OCI-LY3 (cell line): Measurements from ENCODE around the gene SNURF.
"Not testable (repeated sequence)": the region's sequence is repeated elsewhere in the genome, so short reads cannot be mapped to it uniquely, and the experiment has no call there.

Source experiments
- H2AFZ ChIP-seq: fragments of 200-600, 300-600 bp; shearing (Covaris generic); 2 replicates; pipeline ENCODE4 v1.6.0; 2014; ENCODE audit warnings: antibody characterized with exemption, low read depth, low read length
- H3K27ac ChIP-seq: fragments of 200-600, 300-600 bp; sonication (generic); 2 replicates; pipeline ENCODE4 v1.5.1; 2014; ENCODE audit warnings: mild to moderate bottlenecking, low read length, moderate library complexity, mixed read lengths
- H3K27me3 ChIP-seq: fragments of 200-600, 300-600 bp; sonication (generic); 2 replicates; pipeline ENCODE4 v1.6.1; 2014; ENCODE audit warnings: low read depth, low read length, mixed read lengths
- H3K36me3 ChIP-seq: fragments of 200-600, 300-600 bp; sonication (generic); replicated peaks from 2 replicates; pipeline ENCODE3; 2014; ENCODE audit warnings: low read depth, low read length, mixed read lengths
- H3K4me1 ChIP-seq: fragments of 300-600, 200-600 bp; sonication (generic); 2 replicates; pipeline ENCODE4 v1.6.1; 2014; ENCODE audit warnings: low read length, mixed read lengths
- H3K4me2 ChIP-seq: fragments of 200-600, 300-600 bp; sonication (generic); 2 replicates; pipeline ENCODE4 v1.6.1; 2014; ENCODE audit warnings: low read length, mixed read lengths
- H3K4me3 ChIP-seq: fragments of 300-600, 200-600 bp; sonication (generic); 2 replicates; pipeline ENCODE4 v1.5.1; 2014; ENCODE audit warnings: antibody characterized with exemption, mild to moderate bottlenecking, low read length, moderate library complexity
- H3K79me2 ChIP-seq: fragments of 300-600, 200-600 bp; shearing (Covaris generic); 2 replicates; pipeline ENCODE4 v1.6.1; 2014; ENCODE audit warnings: mild to moderate bottlenecking, low read length, mixed read lengths
- H3K9ac ChIP-seq: fragments of 300-600, 200-600 bp; shearing (Covaris generic); 2 replicates; pipeline ENCODE4 v1.6.0; 2014; ENCODE audit warnings: mild to moderate bottlenecking, low read length, moderate library complexity
- H3K9me3 ChIP-seq: fragments of 200-600, 300-600 bp; shearing (Covaris generic); 2 replicates; pipeline ENCODE4 v1.6.1; 2014; ENCODE audit warnings: low read length, mixed read lengths; ENCODE audit not compliant: insufficient read depth
- H4K20me1 ChIP-seq: fragments of 200-600, 300-600 bp; sonication (generic); 2 replicates; pipeline ENCODE4 v1.6.1; 2016; ENCODE audit warnings: low read length, mixed read lengths; ENCODE audit not compliant: insufficient read depth
- CTCF ChIP-seq: fragments of 200-600, 300-600 bp; sonication (generic); IDR thresholded peaks from 2 replicates; pipeline ENCODE4 v1.5.1; 2014; ENCODE audit warnings: antibody characterized with exemption, low read length, low read depth
- EZH2phosphoT487 ChIP-seq: fragments of 200-600 bp; shearing (Covaris generic); IDR thresholded peaks from 2 replicates; pipeline ENCODE4 v1.6.1; 2018; ENCODE audit warnings: antibody characterized with exemption, mixed run types, low read depth

SNURF gene

GRCh38 chr15:24954783-24955530, at the start of gene SNURF, which contains the start of gene SNRPN:
SNURF (plus strand) TSS chr15:24954987; CDS start chr15:24955049, 62 bp downstream.
SNRPN (plus strand) TSS chr15:24954987; CDS start chr15:24974454, 19,467 bp downstream.
- H3K9ac ChIP-seq: peak within 1 kb of the TSS; percentile 96
- peaks cover 15% of the 10 kb centered on the region for H4K20me1 ChIP-seq
- no peak for TF ChIP-seq CTCF
- TF ChIP-seq EZH2phosphoT487: no peak
- peaks cover 21% of the 10 kb centered on the region for H3K36me3 ChIP-seq
- H3K4me1 ChIP-seq: peaks cover 8% of the 10 kb centered on the region
- peaks cover 52% of the 10 kb centered on the region for H3K79me2 ChIP-seq
- no peaks in the 10 kb centered on the region for H3K27me3 ChIP-seq
- H3K4me3 ChIP-seq: peak within 1 kb of the TSS; percentile 100
- peaks cover 3% of the 10 kb centered on the region; the same call in 1 of the 2 replicates for H3K9me3 ChIP-seq
- peak within 1 kb of the TSS; percentile 76 for H3K4me2 ChIP-seq
- H2AFZ ChIP-seq: peak within 1 kb of the TSS; percentile 94
- peak within 1 kb of the TSS; percentile 87 for H3K27ac ChIP-seq

- H2AFZ ChIP-seq: no peak overlapping the region
- TF ChIP-seq EZH2phosphoT487 (no peak), CTCF (no peak)
- H3K9me3 ChIP-seq: no peaks in the 10 kb centered on the region
- no peak overlapping the region for H3K27ac ChIP-seq
- H3K4me1 ChIP-seq: no peaks in the 10 kb centered on the region
- H4K20me1 ChIP-seq: no peaks in the 10 kb centered on the region
- H3K36me3 ChIP-seq: no peaks in the 10 kb centered on the region
- H3K4me2 ChIP-seq: no peak overlapping the region
- H3K4me3 ChIP-seq: no peak overlapping the region
- no peak overlapping the region for H3K9ac ChIP-seq
- H3K27me3 ChIP-seq: no peaks in the 10 kb centered on the region
- H3K79me2 ChIP-seq: no peaks in the 10 kb centered on the region
These were observed 38.3 kb upstream of the SNURF start for GRCh38 chr15:24916305-24917009.

GRCh38 chr15:24917431-24917830, 37.4 kb upstream of the SNURF start:
- Histone ChIP-seq H2AFZ (no peak overlapping the region), H3K27me3 (no peaks in the 10 kb centered on the region), H3K9ac (no peak overlapping the region), H3K27ac (no peak overlapping the region), H3K4me2 (no peak overlapping the region), H3K4me1 (no peaks in the 10 kb centered on the region), H3K36me3 (no peaks in the 10 kb centered on the region), H4K20me1 (no peaks in the 10 kb centered on the region), H3K9me3 (no peaks in the 10 kb centered on the region), H3K79me2 (no peaks in the 10 kb centered on the region), H3K4me3 (no peak overlapping the region)
- no peak for TF ChIP-seq CTCF
- no peak for TF ChIP-seq EZH2phosphoT487

GRCh38 chr15:24919446-24919845, 35.3 kb upstream of the SNURF start:
- H2AFZ ChIP-seq: no peak overlapping the region
- H3K79me2 ChIP-seq: no peaks in the 10 kb centered on the region
- H3K27ac ChIP-seq: no peak overlapping the region
- no peaks in the 10 kb centered on the region for H3K27me3 ChIP-seq
- H3K4me3 ChIP-seq: no peak overlapping the region
- no peaks in the 10 kb centered on the region for H3K36me3 ChIP-seq
- H3K9ac ChIP-seq: no peak overlapping the region
- no peaks in the 10 kb centered on the region for H3K9me3 ChIP-seq
- H3K4me2 ChIP-seq: no peak overlapping the region
- no peaks in the 10 kb centered on the region for H3K4me1 ChIP-seq
- H4K20me1 ChIP-seq: no peaks in the 10 kb centered on the region
- TF ChIP-seq EZH2phosphoT487 (no peak), CTCF (no peak)

- H3K9ac ChIP-seq, H3K4me1 ChIP-seq, H3K9me3 ChIP-seq, H3K27ac ChIP-seq, H2AFZ ChIP-seq, H3K4me2 ChIP-seq, H4K20me1 ChIP-seq, H3K36me3 ChIP-seq, H3K4me3 ChIP-seq, H3K79me2 ChIP-seq, H3K27me3 ChIP-seq: not testable (repeated sequence)
These were observed 32.0 kb upstream of the SNURF start for GRCh38 chr15:24922781-24923180.
